IMR-90 (cell line): ENCODE data around the gene SLC2A8.

Experiments used
- BHLHE40 ChIP-seq: fragments of 150-350 bp; IDR thresholded peaks from 2 replicates; pipeline ENCODE4 v1.6.1; 2016; ENCODE audit warnings: mild to moderate bottlenecking, low read depth, low read length
- CEBPB ChIP-seq: IDR thresholded peaks from 2 replicates; pipeline ENCODE4 v1.6.1; 2012; ENCODE audit warnings: low read depth, low read length, improper control_type of control experiment
- CHD1 ChIP-seq: IDR thresholded peaks from 2 replicates; pipeline ENCODE4 v1.6.1; 2012; ENCODE audit warnings: low read depth, low read length, improper control_type of control experiment
- CTCF ChIP-seq: conservative IDR thresholded peaks from 2 replicates; pipeline ENCODE4 v1.5.1; 2012; ENCODE audit warnings: mild to moderate bottlenecking, low read depth, low read length, improper control_type of control experiment
- ELK1 ChIP-seq: fragments of 150-350 bp; IDR thresholded peaks from 2 replicates; pipeline ENCODE4 v1.6.1; 2016; ENCODE audit warnings: low read depth, mild to moderate bottlenecking, low read length, moderate library complexity, borderline replicate concordance
- FOS ChIP-seq: fragments of 150-350 bp; IDR thresholded peaks from 2 replicates; pipeline ENCODE4 v1.6.1; 2016; ENCODE audit warnings: low read depth, low read length
- MAFK ChIP-seq: IDR thresholded peaks from 2 replicates; pipeline ENCODE4 v1.6.1; 2012; ENCODE audit warnings: low read depth, low read length, improper control_type of control experiment
- MXI1 ChIP-seq: IDR thresholded peaks from 2 replicates; pipeline ENCODE4 v1.6.1; 2012; ENCODE audit warnings: low read depth, mild to moderate bottlenecking, low read length, moderate library complexity, borderline replicate concordance
- NFE2L2 ChIP-seq: fragments of 150-350 bp; IDR thresholded peaks from 2 replicates; pipeline ENCODE4 v1.6.1; 2016; ENCODE audit warnings: low read depth, mild to moderate bottlenecking, low read length
- POLR2A ChIP-seq: IDR thresholded peaks from 2 replicates; pipeline ENCODE4 v1.6.1; 2012; ENCODE audit warnings: mild to moderate bottlenecking, low read depth, low read length
- RCOR1 ChIP-seq: IDR thresholded peaks from 2 replicates; pipeline ENCODE4 v1.6.1; 2012; ENCODE audit warnings: mild to moderate bottlenecking, low read length, improper control_type of control experiment; ENCODE audit not compliant: insufficient replicate concordance
- RFX5 ChIP-seq: IDR thresholded peaks from 2 replicates; pipeline ENCODE4 v1.8.0; 2012; ENCODE audit warnings: low read depth, mild to moderate bottlenecking, low read length, moderate library complexity
- SMC3 ChIP-seq: fragments of 150-350 bp; IDR thresholded peaks from 2 replicates; pipeline ENCODE4 v1.6.1; 2016; ENCODE audit warnings: low read depth, mild to moderate bottlenecking, antibody characterized with exemption, low read length, moderate library complexity
- USF2 ChIP-seq: fragments of 150-350 bp; IDR thresholded peaks from 2 replicates; pipeline ENCODE4 v1.6.1; 2017; ENCODE audit warnings: mild to moderate bottlenecking, antibody characterized with exemption, low read length, low read depth

- TF ChIP-seq CTCF, result no peak
- no peak for TF ChIP-seq MXI1
- no peak for TF ChIP-seq USF2
- no peak for TF ChIP-seq POLR2A
- TF ChIP-seq RFX5, result no peak
- TF ChIP-seq MAFK, result no peak
- TF ChIP-seq SMC3, result no peak
- no peak for TF ChIP-seq BHLHE40
- no peak for TF ChIP-seq RCOR1
- no peak for TF ChIP-seq CEBPB
- no peak for TF ChIP-seq ELK1
- no peak for TF ChIP-seq NFE2L2
- no peak for TF ChIP-seq CHD1
- TF ChIP-seq FOS, result no peak
These were observed 14.2 kb downstream of the SLC2A8 start for GRCh38 chr9:127411122-127411521.
